ENCODE results near the gene UGT2A3.
"Not testable (repeated sequence)": the region's sequence is repeated elsewhere in the genome, so short reads cannot be mapped to it uniquely, and the experiment has no call there.

The UGT2A3 gene

DNA sequence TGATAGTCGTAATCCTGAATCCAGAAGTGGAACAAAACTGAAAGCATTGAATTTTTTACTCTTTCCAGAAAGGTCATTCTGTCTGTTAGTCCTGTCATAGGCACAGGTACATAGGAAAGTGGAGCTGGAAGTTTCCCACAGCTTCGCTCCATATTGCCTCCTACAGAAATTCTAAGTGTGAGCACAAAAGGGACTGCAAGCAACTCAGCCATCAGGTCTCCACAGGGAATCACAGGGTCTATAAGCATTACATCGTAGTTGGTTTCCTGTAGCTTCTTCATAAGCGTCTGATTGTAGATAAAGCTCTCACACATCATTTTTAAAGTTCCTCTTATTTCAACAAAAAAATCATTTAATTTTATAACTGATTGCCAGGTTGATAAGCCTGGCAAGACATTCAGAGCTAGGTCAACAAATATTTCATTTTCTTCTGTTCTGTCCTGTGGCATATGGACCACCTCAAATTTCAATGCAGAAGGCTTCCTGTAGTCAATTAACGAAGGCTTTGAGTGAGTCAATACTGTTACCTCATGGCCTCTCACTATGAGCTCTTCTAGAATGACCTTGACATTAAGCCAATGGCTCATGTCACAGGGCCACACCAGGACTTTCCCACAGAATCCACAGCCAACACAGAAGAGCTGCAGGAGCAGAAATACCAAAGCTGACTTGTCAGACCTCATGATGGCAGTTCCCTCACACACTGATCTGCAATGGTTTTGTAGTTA is at the start of gene UGT2A3:
Gene UGT2A3 (minus strand): TSS at position 727 of the 728 bp plus-strand sequence. CDS start 44 bp downstream, at position 683.
- Histone ChIP-seq H3K9me3 (ENCODE audit: low read length) (no peaks in the 10 kb centered on the region), H3K27me3 (ENCODE audit: insufficient read depth, low read length) (no peaks in the 10 kb centered on the region), H3K4me3 (ENCODE audit: low read length) (no peak within 1 kb of the TSS), H3K36me3 (ENCODE audit: insufficient read depth, low read length) (no peaks in the 10 kb centered on the region), H2AFZ (ENCODE audit: low read depth, low read length) (no peak within 1 kb of the TSS), H3K4me1 (ENCODE audit: insufficient read depth, low read length) (no peaks in the 10 kb centered on the region)

DNA sequence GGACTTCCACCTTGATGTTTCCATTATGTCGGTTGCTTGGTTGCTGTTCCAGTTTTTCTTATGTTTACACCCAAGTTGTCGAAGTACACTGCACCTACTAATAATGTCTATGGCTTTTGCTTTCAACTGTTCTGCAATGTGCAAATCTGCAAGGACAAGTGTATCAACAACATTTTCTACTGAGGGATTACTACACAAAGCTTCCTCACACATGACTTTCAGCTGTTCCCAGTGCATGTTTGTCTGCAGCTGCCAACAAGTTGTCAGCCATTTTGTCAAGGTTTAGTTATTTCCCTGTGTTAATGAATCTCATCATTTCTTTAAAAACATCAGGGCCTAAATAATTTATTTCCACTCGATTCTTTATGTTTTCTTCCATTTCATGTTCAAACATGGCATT is 45.4 kb upstream of the UGT2A3 start:
- H3K4me1 ChIP-seq (ENCODE audit: insufficient read depth, low read length): no peaks in the 10 kb centered on the region

DNA sequence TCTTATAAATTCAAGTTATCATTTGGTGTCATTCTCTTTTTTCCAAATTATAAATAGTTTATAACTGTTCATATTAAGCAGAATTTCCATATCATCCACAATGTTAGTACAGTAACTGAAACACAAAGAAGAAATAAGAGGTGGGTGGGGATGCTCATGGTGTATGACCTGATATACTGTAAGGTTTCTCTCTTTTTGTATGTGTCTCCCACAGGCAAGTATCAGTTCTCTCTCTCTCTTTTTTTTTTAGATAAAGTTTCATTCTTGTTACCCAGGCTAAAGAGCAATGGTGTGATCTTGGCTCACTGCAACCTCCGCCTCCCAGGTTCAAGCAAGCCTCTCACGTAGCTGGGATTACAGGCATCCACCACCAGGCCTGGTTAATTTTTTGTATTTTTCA is 43.7 kb upstream of the UGT2A3 start:
- no peaks in the 10 kb centered on the region for H3K4me1 ChIP-seq (ENCODE audit: insufficient read depth, low read length)
- H3K4me3 ChIP-seq (ENCODE audit: low read length): no peak overlapping the region
- H3K9me3 ChIP-seq (ENCODE audit: low read length): no peaks in the 10 kb centered on the region
- no peaks in the 10 kb centered on the region for H3K27me3 ChIP-seq (ENCODE audit: insufficient read depth, low read length)
- no peak overlapping the region for H2AFZ ChIP-seq (ENCODE audit: low read depth, low read length)
- H3K36me3 ChIP-seq (ENCODE audit: insufficient read depth, low read length): no peaks in the 10 kb centered on the region

More for the DNA sequence above, 45.4 kb upstream of the UGT2A3 start:
- Histone ChIP-seq H3K4me3 (ENCODE audit: low read length) (no peak overlapping the region), H3K9me3 (ENCODE audit: low read length) (no peaks in the 10 kb centered on the region), H2AFZ (ENCODE audit: low read depth, low read length) (peak overlapping the region; percentile 61), H3K27me3 (ENCODE audit: insufficient read depth, low read length) (no peaks in the 10 kb centered on the region), H3K36me3 (ENCODE audit: insufficient read depth, low read length) (no peaks in the 10 kb centered on the region)

DNA sequence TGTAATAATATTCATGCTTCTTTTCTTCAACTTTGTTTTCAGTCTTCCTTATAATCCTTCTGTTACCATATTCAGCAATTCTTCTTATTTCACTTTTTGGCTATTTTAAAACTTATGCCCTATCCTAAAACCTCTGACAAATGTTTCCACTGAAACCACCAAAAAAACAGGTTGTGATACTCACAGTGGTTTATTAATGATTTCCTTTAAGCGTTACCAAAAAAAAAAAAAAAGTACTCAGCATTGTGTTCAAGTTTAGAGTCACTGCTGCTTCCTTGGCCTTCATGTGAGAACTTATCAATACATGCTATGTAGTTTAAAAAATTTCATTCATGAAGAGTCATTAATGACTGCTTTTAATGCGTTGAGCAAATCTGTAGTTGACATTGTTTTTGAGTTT is 35.4 kb upstream of the UGT2A3 start:
- H3K4me3 ChIP-seq (ENCODE audit: low read length): no peak overlapping the region
- no peaks in the 10 kb centered on the region for H3K36me3 ChIP-seq (ENCODE audit: insufficient read depth, low read length)
- H3K27me3 ChIP-seq (ENCODE audit: insufficient read depth, low read length): no peaks in the 10 kb centered on the region
- H2AFZ ChIP-seq (ENCODE audit: low read depth, low read length): no peak overlapping the region
- peaks cover 2% of the 10 kb centered on the region for H3K4me1 ChIP-seq (ENCODE audit: insufficient read depth, low read length)
- H3K9me3 ChIP-seq (ENCODE audit: low read length): no peaks in the 10 kb centered on the region

DNA sequence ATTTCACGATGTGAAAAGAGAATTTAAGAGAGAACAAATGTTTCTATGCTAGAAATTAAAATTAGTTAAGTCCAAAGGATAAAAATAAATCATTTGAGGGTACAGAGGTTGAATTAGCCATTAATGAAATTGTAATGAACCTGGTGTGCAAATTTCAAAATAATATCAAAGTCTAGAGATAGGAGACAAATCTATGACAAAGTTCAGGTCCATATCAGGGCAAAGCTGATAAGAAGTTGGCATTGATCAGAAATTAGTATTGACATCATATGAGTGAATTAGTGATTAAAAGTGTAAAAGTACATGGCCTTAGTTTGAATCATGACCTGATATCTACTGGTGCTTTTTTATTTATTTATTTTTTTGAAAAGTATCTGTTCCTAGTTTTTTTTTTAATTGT is 33.8 kb upstream of the UGT2A3 start:
- Histone ChIP-seq H3K9me3 (ENCODE audit: low read length) (no peaks in the 10 kb centered on the region), H3K27me3 (ENCODE audit: insufficient read depth, low read length) (no peaks in the 10 kb centered on the region), H2AFZ (ENCODE audit: low read depth, low read length) (no peak overlapping the region), H3K4me3 (ENCODE audit: low read length) (no peak overlapping the region), H3K4me1 (ENCODE audit: insufficient read depth, low read length) (peaks cover 2% of the 10 kb centered on the region), H3K36me3 (ENCODE audit: insufficient read depth, low read length) (no peaks in the 10 kb centered on the region)

DNA sequence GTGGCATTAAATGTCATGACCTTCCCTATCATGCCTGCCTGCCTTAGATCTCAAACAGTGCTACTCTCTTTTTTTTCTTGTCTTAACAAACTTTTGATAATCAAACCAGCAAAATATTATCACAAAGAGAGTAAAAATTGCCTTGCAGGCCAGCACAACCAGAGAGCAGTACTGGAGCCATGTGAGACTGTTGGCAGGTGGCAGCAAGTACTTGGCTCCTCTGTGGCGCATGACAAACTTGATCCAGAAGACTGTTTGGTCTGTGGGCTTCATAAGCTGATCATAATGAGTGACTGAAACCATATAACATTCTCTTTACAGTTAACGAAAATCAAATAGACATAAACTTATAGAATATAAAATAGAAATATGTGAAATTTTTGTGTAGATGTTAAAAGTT is 33.3 kb upstream of the UGT2A3 start:
- Histone ChIP-seq H3K9me3 (ENCODE audit: low read length) (no peaks in the 10 kb centered on the region), H3K4me3 (ENCODE audit: low read length) (no peak overlapping the region), H3K4me1 (ENCODE audit: insufficient read depth, low read length) (peaks cover 2% of the 10 kb centered on the region), H2AFZ (ENCODE audit: low read depth, low read length) (no peak overlapping the region), H3K27me3 (ENCODE audit: insufficient read depth, low read length) (no peaks in the 10 kb centered on the region), H3K36me3 (ENCODE audit: insufficient read depth, low read length) (no peaks in the 10 kb centered on the region)

DNA sequence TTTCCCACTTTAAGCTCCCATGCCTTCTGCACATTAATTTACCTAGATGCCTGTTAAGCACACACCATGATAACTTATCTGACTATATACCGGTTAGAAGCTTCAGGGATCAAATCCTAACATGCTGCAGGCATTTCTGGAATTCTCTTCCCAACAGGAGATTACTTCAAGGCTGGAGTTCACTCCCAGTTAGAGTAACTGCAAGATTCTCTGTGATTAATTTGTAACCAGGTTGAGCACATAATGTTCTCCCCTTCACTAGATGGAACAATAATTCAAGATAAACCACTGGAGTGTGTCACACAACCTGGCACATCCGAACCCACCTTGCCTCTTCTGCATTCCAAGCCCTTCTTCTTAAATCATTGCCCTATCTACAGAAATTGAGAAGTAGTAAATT is 11.8 kb upstream of the UGT2A3 start:
- no peak overlapping the region for H3K4me3 ChIP-seq (ENCODE audit: low read length)

DNA sequence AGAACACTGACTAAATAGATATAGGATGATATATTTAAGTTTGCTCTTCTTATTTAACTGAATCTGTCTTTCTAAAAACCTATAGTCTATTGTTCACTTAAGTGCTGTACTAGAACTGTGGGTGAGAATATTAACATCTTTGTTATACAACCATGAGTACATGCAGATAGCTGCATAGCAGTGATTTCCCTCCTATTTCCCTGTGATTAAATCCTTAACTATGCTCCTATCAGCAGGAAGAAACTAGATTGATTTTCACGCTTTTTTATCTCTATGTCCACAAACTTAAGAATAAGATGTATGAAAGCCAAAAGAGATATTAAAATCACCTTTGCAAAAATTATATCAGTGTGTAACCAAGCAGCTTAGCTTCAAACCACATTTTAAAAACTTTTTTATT is 11.3 kb upstream of the UGT2A3 start:
- H3K36me3 ChIP-seq (ENCODE audit: insufficient read depth, low read length): no peaks in the 10 kb centered on the region
- no peaks in the 10 kb centered on the region for H3K9me3 ChIP-seq (ENCODE audit: low read length)
- no peak overlapping the region for H2AFZ ChIP-seq (ENCODE audit: low read depth, low read length)
- no peaks in the 10 kb centered on the region for H3K27me3 ChIP-seq (ENCODE audit: insufficient read depth, low read length)
- H3K4me3 ChIP-seq (ENCODE audit: low read length): no peak overlapping the region
- H3K4me1 ChIP-seq (ENCODE audit: insufficient read depth, low read length): no peaks in the 10 kb centered on the region

More for the DNA sequence above, 11.8 kb upstream of the UGT2A3 start:
- Histone ChIP-seq H3K27me3 (ENCODE audit: insufficient read depth, low read length) (no peaks in the 10 kb centered on the region), H2AFZ (ENCODE audit: low read depth, low read length) (no peak overlapping the region), H3K9me3 (ENCODE audit: low read length) (no peaks in the 10 kb centered on the region), H3K36me3 (ENCODE audit: insufficient read depth, low read length) (no peaks in the 10 kb centered on the region), H3K4me1 (ENCODE audit: insufficient read depth, low read length) (no peaks in the 10 kb centered on the region)

DNA sequence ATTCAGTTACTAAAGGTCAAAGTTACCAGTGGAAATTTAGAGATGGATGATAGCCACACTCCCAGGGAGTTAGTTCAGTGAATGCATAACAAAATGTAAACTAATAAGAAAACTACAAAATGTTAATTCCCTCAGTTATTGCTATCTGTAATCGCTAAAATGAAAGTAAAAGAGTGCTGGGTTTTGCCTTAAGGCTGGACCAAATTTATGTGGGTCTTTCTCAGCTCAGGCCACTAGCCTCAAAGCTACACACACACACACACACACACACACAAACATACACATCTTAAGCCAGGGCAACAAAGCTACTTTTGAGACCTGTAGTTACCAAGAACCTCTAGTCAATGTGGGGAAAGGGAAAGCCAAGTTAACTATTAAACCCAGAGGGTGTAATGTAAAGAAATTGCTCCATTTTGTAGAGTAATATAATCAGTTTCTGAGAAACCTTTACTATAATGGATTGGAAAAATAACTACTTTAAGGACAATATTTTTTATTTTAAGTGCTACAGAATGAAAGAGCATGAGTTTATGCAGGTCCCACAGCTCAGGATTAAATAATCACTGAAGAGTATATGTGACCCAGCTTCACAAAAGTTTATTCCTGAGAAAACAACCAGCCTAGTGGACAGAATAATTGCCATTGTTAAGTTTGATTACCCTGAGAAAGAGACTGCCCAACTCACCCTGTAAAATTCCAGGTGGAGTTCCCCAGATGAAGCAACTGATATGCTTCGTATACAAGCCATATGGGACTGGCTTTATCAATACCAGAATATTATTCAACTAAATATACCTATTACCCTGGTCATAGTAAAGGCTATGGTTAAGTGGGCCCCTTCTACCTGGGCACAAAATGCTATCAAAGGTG is 8.9 kb upstream of the UGT2A3 start:
- Histone ChIP-seq H3K27me3 (ENCODE audit: insufficient read depth, low read length) (no peaks in the 10 kb centered on the region), H3K4me3 (ENCODE audit: low read length) (no peak overlapping the region), H3K36me3 (ENCODE audit: insufficient read depth, low read length) (no peaks in the 10 kb centered on the region), H3K9me3 (ENCODE audit: low read length) (no peaks in the 10 kb centered on the region), H2AFZ (ENCODE audit: low read depth, low read length) (no peak overlapping the region), H3K4me1 (ENCODE audit: insufficient read depth, low read length) (no peaks in the 10 kb centered on the region)

DNA sequence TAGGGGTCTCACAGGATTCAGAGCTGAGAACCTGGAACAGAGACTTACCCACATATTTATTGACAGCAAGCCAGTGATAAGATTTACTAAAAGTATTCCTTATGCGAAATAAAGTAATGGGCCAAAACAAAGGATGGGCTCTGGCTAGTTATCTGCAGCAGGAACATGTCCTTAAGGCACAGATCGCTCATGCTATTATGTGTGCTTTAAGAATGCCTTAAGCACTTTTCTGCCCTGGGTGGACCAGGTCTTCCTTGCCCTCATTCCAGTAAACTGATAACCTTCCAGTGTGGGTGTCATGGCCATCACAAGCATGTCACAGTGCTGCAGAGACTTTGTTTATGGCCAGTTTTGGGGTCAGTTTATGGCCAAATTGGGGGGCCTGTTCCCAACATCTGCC is 7.5 kb upstream of the UGT2A3 start:
- H3K4me1 ChIP-seq (ENCODE audit: insufficient read depth, low read length); H2AFZ ChIP-seq (ENCODE audit: low read depth, low read length); H3K27me3 ChIP-seq (ENCODE audit: insufficient read depth, low read length); H3K36me3 ChIP-seq (ENCODE audit: insufficient read depth, low read length); H3K9me3 ChIP-seq (ENCODE audit: low read length); H3K4me3 ChIP-seq (ENCODE audit: low read length): not testable (repeated sequence)

DNA sequence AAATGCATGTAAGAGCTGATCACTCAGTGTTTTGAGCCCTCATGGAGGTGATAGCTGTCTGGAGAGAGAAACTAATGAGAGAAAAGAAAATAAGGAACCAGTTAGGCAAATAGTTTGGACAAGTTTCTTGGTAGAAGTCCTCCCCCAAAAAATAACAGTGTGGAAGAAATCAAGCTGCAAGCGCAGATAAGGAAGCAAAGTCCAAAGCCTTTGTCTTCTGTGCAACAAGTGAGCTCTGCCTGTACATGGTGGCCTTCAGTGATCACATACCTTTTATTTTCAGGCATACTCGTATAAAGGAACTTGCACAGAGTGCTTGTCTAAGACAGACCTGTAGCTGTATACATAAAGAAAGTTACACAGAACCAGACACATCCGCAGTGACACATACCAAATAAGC is 2.5 kb upstream of the UGT2A3 start:
- Histone ChIP-seq H3K9me3 (ENCODE audit: low read length) (no peaks in the 10 kb centered on the region), H3K36me3 (ENCODE audit: insufficient read depth, low read length) (no peaks in the 10 kb centered on the region), H3K27me3 (ENCODE audit: insufficient read depth, low read length) (no peaks in the 10 kb centered on the region), H3K4me3 (ENCODE audit: low read length) (no peak overlapping the region), H3K4me1 (ENCODE audit: insufficient read depth, low read length) (no peaks in the 10 kb centered on the region), H2AFZ (ENCODE audit: low read depth, low read length) (no peak overlapping the region)

DNA sequence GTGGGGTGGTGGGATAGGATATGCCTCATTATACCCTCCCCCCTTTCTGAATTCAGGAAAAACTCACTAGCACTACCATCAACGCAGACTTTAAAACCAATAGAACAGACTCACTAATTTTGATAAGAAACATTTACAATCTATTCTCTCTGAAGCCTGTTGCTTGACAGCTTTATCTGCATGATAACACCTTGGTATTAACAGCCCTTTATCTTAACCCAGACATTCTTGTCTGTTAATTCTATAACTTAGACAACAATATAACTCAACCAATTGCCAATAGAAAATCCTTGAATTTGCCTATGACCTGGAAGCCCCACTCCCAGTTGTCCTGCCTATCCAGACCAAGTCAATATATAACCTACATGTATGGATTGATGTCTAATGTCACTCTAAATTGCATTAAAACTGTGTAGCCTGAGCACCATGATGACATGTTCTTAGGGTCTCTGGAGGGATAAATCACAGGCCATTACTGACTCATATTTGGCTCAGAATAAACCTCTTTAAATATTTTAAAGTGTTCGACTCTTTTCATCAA is 1.5 kb upstream of the UGT2A3 start:
- no peak overlapping the region for H2AFZ ChIP-seq (ENCODE audit: low read depth, low read length)
- no peaks in the 10 kb centered on the region for H3K4me1 ChIP-seq (ENCODE audit: insufficient read depth, low read length)
- H3K27me3 ChIP-seq (ENCODE audit: insufficient read depth, low read length): no peaks in the 10 kb centered on the region
- no peaks in the 10 kb centered on the region for H3K36me3 ChIP-seq (ENCODE audit: insufficient read depth, low read length)
- H3K9me3 ChIP-seq (ENCODE audit: low read length): no peaks in the 10 kb centered on the region
- H3K4me3 ChIP-seq (ENCODE audit: low read length): no peak overlapping the region

DNA sequence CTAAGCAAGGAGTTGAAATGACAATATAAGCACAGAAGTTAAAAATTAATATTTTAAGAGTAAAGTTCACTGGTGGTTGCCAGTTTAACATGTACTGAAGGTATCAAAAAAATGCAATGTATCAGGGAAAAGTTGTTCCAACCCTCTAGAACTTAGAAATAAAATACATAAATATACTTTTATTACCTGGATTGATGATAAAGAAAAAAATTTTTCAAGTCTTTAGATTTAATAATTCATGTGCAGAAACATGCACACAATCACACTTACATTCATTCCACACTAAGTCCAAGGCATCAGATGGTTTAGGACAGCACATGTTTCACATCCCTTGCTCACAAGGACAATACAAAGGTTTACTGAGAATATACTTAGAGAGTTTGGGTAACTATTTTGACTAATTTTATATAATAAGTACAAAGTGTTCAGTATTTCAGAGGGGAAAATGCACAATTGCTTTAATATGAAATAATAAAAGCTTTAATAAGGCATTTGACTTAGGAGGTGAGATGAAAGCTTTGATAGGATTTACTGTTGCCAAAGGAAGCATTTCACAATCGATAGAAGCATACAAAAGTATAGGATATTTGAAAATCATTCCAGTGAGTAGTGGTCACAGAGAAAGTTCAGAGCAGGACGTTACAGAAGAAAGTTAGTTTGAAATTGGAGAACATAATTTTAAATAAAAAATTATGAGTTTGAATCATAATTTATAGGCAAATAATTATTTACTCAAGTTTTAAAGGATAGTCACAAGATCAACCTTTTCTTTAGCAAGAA is 392 bp upstream of the UGT2A3 start:
- Histone ChIP-seq H3K36me3 (ENCODE audit: insufficient read depth, low read length) (no peaks in the 10 kb centered on the region), H3K4me3 (ENCODE audit: low read length) (no peak overlapping the region), H2AFZ (ENCODE audit: low read depth, low read length) (no peak overlapping the region), H3K27me3 (ENCODE audit: insufficient read depth, low read length) (no peaks in the 10 kb centered on the region), H3K9me3 (ENCODE audit: low read length) (no peaks in the 10 kb centered on the region), H3K4me1 (ENCODE audit: insufficient read depth, low read length) (no peaks in the 10 kb centered on the region)

Measured in neuron (in vitro differentiated cells).